GM19467 (cell line): Measurements from ENCODE around the gene MCM3AP.
"Not testable (repeated sequence)": the region's sequence is repeated elsewhere in the genome, so short reads cannot be mapped to it uniquely, and the experiment has no call there.

Source experiments
- ATAC-seq: cut with Tn5 transposase; IDR thresholded peaks from one replicate; pipeline ENCODE4 v1.9.1; 2021; ENCODE audit warnings: mild to moderate bottlenecking, moderate library complexity; ENCODE audit not compliant: unreplicated experiment

The MCM3AP gene

DNA sequence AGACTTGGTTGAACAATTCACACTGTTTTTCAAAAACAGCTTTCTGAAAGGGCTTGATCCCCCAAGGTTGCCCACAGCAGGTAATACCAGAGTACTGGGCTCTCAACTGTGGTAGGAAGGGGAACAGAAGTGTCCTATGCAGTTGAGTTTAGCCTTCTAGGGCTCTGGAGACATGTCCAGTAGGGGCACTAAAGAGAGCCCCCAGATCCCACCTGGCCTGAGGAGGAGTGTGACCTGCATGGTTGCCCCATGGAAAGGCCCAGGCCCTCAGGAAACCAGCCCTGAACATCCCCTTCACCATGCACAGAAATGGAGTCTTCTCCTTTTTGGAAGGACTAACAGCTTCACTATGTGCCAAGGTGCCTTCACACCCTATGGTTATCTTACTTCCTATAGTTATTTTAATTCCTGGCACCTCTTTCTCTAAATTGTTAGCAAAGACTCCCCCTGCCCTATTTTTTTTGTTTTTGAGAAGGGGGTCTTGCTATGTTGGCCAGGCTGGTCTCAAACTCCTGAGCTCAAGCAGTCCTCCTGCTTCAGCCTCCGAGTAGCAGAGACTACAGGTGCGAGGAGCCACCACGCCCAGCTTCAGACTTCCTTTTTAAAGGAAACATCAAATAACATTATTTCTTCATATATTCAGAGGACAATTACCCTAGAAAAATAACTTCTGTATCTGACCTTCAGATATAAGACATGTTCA lies 40.0 kb downstream of the MCM3AP start:
- no peak for ATAC-seq

DNA sequence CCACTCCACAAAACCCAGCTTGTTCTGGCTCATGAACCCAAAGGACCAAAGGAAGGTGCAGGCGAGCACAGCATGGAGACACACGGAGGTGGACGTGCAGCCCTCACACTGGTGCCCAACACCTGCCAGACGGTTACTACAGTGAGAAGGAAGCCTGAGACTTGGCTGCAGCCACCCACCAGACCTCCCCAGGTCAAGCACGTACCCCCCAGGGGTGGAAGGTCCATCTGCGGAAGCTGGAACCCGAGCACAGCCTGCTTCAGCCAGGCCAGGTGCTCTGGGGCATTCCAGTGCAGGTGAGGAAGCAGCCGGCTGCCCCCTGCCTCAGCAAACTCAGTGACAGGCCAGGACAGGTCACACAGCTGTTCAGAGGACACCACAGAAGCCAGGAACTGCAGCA lies 40.8 kb downstream of the MCM3AP start:
- no peak for ATAC-seq

DNA sequence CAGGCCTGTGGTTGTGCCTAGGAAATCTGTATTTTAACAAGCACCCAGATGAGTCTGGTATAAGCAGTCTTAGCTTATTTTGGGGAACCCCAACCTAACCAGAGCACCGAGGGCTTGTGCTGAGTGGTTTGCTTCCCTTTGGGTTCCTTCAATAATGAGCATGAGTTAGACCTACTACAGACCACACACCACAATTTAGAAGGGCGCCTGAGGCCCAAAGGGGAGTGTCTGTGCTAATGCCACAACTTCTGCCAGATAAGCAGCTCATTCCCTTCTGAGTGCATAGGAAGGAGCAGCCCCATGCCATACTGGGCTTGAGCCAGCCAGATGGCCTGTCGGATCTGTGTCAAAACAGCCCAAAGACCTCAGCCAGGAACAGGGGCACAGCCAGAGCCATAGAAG lies 41.5 kb downstream of the MCM3AP start:
- ATAC-seq = no peak

DNA sequence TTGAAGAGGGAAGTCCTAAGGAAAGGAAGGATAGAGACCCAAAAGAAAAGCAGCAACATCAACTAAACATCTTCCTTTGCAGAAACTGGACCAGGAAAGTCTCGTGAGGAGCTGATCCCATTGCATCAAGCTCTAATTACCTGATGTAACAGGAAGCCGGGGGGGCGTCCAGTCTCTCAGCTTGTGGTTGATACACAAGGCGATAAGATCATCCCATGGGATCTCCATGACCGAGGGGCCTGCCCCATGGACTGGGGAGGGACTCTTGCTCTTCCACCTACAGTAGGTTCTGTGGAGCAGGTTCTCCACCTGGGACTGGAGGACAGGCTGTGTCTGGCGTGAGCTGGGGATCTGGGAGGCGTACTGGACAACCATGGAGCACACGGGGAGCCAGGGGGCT lies 42.1 kb downstream of the MCM3AP start:
- ATAC-seq = no peak

DNA sequence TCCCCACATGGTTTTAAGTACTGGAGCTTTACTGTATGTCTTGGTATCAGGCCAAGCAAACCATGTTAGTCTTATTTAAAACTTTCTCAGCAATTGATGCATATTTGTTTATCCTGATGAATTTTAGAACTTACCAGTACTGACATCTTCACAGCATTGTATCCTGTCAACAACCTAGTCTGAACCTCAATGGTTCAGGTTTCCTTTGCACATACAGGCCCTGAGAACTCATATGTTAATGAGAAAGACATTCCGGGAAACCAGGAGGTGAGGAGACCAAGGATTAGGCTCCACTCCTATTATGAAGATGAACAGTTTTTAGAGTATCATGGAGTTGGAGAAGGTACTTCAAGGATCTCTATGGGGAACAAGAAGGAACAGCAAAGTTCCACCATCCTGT lies 43.8 kb downstream of the MCM3AP start:
- not testable (repeated sequence) for ATAC-seq

DNA sequence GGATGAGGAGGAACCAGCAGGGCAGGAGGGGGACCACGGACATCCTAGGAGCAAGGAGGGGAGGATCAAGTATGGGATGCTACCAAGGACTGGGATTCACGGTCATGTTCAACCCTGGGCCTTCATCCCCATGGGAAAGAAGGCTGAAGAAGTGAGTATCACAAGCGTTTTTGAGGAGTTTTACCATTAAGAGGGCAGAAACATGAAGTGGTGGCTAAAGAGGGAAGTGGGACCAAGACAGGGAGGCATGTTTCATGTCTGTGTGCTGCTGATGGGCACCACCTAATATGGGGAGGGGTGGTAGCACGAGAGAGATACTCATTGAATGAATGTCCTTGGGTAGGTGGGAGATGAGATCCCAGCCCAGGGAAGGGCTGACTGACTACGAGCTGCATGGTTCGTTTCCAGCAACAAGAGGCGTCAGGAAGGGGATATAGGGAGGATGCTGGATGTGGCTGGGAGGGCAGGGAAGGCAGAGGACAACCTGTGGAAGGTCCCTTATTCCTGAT lies 45.5 kb downstream of the MCM3AP start:
- ATAC-seq = no peak

DNA sequence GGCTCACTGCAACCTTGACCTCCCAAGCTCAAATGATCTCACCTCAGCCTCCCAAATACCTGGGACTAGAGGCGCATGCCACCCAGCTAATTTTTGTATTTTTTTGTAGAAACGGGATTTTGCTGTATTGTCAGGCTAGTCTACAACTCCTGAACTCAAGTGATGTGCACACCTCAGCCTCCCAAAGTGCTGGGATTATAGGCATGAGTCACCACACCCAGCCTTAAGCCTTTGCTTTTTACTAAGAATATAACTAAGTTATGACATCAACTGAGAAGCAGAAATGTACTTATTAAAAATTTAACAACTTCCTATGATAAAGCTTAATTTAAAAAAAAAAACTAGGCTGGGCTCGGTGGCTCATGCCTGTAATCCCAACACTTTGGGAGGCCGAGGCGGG lies 47.9 kb downstream of the MCM3AP start:
- no peak for ATAC-seq

DNA sequence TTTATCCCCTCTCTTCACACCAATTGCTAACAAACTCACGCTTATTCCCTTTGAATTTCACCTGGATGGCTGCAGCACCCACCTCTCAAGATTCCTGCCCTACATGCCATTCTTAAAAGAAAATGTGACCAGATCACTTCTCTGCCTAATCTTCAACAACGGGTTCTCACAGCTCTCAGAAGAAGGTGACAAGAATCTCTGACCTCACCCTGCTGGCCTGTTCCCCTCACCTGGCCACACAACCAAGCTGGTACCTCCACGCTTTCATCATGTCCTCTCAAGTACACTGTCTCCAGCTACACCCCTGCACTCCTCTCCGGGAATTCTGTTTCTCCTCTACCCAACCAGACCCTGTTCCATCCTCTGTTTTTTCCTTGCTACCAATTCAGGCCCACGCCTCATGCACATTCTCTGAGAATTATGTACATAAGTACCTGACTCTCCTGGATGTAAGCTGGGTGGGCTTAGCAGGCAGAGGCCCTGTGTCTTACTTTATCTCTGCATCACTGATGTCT lies 50.9 kb downstream of the MCM3AP start:
- ATAC-seq = no peak

DNA sequence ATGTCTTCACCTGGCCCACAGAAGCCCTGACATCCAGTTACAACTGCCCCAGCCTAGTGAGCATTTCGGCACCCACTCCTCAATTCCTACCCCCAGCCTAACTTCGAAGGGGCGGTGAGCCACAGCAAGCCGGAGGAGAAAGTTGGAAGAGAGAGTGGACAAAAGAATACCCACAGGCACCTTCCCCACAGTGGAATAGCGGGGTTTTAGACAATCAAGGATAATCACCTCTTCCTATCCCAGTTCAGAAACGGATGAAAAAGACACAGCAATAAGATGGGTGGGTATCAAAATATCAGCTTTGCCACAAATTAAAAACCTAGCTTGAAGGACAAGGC lies 55.5 kb downstream of the MCM3AP start:
- no peak for ATAC-seq

DNA sequence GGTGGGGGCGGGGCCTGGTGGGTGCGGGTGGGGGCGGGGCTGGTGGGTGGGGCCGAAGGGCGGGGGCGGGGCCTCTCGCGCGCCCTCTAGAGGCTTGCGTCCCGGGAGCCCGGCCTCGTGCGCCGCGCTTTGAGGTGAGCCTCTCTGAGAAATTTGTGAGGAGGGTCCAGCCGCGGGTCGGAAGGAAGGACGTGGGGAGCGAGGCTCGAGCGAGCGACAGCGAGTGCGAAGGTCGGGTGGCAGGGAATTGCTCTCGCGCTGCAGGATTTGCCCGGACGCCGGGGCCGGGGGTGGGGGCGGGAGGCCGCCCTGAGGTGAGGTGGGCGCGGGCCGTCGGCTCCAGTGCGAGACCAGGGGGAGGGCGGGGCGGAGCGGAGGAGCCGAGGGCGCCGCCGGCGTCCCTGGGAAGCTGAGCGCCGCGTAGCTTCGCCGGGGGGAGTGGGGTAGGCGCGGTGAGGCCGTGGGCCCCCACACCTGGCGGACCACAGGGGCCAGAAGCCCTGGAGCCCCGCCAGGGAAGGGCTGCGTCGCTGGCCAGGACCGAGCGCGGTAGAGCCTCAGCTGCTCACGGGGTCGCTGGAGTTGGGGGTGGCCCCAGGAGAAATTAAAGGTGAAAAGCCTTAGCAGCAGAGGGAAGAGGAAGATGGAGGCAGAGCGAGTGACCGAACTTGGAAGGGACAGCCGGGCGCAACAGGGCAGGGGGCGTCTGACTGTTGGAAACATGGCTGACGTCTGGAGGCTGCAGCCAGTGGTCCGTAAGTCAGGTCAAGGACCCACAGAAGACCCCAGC lies 56.1 kb downstream of the MCM3AP start:
- ATAC-seq = peak; percentile 14

DNA sequence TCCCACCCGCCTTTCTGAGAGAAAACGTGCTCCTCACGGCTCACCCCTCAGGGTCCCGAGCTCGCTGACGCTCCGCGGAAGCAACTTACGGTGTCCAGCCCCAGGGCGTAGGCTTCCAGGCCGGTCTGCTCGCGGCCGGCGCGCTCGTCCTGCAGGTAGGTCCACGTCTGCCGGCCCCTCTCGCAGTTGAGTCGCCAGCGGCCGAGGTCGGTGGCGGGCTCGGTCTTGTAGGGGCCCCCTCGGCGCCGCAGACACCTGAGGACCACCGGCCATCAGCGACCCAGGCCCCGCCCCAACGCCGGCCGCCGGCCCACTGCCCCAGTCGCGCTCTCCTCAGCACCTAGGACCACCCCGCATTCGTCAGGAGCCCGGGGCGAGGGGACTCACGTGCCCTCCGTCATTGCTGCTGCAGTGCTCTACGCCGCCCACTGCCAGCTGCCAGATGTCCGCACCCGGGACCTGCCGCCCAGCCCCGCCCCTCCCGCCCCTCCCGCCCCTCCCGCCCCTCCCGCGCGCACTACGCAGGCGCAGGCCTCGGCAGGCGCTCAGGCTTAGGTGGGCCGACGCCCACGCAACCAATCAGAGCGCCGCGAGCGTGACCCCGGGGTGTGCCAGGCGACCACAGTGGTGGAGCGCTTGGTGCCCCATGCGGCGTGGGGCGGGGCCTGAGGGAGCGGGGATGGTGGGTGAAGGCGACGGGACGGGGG lies 56.9 kb downstream of the MCM3AP start, which contains the start of gene LSS:
Gene LSS, minus strand, starts transcription at position 430 of the 707 bp plus-strand sequence. Its CDS starts 29 bp downstream, at position 401.
- peak; percentile 86 for ATAC-seq

DNA sequence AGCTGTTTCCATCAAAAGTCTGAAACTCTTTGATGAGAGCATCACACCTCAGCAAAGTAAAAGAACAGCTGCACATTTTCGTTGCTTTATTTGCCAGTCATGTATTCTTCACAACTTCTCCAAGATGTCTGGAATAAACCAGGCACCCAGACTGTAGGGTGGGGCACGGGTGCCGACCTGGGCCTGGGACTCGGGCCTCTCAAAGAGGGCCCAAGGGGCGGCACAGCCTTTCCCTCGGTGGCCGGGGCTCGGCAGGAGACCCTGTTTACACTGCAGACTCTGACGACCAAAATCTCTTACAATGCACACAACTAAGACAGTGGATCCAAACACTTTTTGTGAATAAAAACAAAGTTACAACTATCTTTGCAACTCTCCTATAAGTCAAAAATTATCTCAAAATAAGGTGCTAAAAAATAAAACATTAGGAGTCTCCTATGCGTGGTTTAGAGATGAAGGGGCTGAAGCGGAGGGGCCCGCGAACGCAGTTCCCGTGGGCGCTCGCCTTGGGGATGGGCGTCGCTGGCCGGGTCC lies 57.5 kb downstream of the MCM3AP start:
- ATAC-seq = no peak

DNA sequence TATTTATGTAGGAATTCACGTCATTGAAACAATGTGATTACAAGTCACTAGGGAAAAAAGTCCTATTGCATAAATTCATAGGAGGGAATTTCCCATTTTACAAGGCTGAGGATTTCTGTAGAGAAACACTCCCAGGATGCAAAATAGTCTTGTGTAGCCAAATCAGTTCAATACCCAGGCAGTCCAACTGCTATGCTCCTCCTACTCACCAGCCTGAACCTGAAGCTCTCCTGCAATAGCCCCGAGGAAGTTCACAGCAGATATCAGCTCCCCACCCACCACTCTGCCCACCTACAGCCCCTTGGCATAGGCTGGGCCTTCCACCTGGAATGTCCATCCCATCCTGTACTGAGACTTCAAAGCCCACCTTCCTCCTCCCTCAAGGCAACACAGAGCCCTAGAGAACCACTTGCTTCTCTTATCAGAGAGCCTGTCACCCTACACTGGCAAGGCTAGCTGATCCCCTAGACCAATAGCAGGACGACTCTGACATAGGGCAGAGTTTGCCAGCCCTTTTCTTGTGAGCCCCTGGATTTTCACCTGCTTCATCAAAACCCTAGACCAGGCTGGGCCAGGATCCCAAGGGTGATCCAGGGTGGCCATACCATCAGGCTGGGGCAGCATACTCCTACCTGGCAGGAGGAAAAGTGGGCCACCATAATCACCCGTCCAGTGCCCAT lies 58.4 kb downstream of the MCM3AP start:
- ATAC-seq = no peak

DNA sequence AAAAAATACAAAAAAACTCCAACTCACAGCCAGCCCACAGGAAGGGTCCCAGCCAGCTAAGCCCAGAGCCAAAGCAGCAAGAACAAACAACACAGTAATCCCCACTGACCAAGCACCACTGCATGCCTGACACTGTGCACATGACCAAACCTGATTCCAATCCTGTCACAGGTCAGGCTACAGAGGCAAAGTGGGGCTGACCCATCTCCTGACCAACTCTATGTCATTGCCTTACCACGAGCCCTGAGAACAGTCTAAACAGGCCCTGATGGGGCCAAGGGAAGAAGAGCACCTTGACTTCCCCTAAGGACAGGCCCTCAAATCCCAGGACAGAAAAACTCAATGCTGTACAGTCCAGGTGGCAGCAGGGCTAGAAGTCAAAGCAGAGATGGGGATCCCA lies 59.3 kb downstream of the MCM3AP start:
- no peak for ATAC-seq

DNA sequence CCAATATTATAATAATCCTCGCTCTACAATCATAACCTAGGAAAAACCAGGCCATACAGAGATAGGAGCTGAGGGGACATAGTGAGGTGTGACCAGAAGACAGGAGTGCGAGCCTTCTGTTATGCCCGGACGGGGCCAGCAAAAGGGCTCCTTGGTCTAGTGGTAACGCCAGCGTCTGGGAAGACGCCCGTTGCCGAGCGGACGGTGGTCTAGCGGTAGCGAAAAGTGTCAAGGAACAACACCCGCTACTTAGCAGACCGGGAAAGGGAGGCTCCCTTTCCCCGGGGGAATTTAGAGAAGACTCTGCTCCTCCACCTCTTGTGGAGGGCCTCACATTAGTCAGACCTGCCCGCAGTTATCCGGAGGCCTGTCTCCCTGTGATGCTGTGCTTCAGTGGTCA lies 61.8 kb downstream of the MCM3AP start:
- ATAC-seq = not testable (repeated sequence)

DNA sequence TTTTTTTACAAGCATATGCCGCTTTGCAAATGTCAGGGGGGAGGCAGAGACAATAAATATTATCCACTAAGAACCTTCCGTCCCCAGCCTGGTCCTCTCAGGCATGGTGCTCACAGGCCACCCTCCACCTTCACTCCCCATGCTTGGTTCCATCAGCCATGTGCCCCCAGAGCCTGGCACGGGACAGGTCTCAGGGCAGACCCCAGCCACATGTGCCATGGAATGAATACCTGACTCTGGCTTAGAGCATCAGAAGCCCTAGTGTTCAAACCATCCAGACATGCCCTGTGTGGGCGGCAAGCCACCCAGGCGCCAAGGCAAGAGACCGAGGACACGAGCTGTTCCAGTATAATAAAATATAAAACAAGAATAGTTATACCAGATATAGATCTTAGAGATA lies 62.2 kb downstream of the MCM3AP start:
- ATAC-seq = no peak

DNA sequence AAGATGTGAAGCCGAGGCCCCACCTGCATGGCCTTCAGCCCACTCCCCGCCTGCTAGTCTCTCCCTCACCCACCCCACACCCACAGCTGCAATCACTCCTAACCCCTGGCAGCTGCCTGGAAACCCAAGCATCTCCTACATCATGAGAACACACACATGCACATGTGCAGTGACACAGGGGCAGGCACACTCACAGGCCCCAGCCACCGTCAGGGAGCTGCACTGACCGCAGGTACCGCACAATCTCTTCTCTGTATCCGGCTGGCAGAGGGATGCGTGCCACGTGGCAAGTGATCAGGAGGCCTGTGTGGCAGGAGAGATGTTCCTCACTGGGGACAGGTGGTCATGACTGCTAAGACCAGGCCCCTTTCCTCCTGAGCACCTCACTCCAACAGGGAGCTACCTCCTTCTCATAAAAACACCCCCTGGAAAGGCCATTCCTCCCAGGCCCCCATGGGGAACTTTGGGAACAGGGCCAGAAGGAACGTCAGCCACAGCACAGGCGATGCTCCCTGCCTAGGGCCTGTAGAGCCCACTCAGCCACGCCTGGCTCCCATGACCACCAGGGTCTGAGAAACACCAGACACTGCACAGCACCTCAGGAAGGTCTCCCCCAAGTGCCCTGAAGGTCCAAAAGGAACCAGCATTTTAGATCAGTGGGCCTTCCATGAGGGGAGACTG lies 62.8 kb downstream of the MCM3AP start:
- no peak for ATAC-seq

DNA sequence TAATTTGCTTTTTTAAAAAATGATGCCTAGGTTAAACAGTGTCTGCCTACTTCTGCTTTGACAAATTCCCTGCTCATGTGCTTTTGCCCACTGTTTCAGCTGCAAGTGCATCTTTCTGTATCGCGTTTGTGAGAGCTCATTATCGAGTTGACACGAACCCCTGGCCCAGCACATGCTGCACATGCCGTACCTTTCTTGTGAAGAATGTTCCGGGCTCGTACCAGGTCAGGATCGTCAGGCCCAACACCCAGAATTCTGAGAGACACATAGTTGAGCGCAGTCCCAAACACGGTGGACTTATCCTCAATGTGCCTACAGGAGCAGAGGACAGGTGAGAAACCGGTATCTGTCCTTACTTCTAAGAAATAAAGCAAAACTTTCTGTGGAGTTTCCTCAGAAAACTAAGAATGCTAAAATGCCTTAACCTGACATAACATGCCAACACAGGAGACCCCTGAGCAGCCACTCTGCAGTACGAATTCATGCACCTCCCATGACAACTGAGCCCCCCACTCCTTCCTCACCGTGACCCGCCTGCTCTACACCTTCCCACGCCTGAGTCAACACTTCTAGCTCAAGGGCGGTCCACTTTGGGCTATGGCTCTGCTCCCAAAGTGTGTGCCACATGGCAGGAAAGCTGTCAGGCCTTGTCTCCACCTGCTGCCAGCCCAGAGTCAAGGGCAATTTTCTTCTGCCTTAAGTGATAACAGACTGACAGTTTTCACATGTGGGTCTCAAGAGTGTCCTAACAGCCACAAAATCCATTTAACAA lies 63.6 kb downstream of the MCM3AP start:
- ATAC-seq = no peak

DNA sequence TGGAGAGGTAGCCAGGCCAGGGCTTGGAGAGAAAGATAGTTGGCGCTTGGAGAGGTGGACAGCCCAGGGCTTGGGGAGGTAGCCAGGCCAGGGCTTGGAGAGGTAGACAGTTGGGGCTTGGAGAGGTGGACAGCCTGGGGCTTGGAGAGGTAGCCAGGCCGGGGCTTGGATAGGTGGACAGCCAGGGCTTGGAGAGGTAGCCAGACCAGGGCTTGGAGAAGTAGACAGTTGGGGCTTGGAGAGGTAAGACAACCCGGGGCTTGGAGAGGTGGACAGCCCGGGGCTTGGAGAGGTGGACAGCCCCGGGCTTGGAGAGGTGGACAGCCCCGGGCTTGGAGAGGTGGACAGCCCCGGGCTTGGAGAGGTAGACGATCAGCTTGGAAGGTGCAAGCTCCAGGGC lies 64.6 kb downstream of the MCM3AP start:
- no peak for ATAC-seq
